Endothelial cell of umbilical vein (primary cell): ENCODE results near the gene CPVL. TPM values are rescaled to one million over a fixed set of nuclear protein-coding genes. Genes with fewer than 3 reads are reported as not detected.

Source experiments
- BruUV-seq: library from RNA; stranded (reverse); fragments of 400-500 nt; replicated peaks from 2 replicates; lab custom pipeline; 2021; lab: Mats Ljungman, UMichigan
- CTCF ChIA-PET: fragments of 300-600, 350-600 bp; sonication (Branson Sonifier 250); formaldehyde crosslinking; loops from one replicate; lab custom pipeline; 2021; ENCODE audit warnings: antibody characterized with exemption, inconsistent platforms; lab: Charles Lee
- POLR2A ChIA-PET: fragments of 300-600, 350-600 bp; sonication (Branson Sonifier 250); formaldehyde crosslinking; loops from one replicate; lab custom pipeline; 2021; ENCODE audit warnings: antibody characterized with exemption, inconsistent platforms; lab: Charles Lee
- DNase-seq: peaks from one replicate; pipeline ENCODE4 v3.0.0-alpha.2; 2011; ENCODE audit warnings: low read depth, low spot score
- FAIRE-seq: peaks from 2 replicates; lab custom pipeline; 2011; peaks lifted over from hg19 to GRCh38; lab: Jason Lieb, UNC
- H2AFZ ChIP-seq: 2 replicates; pipeline ENCODE4 v1.6.0; 2012; ENCODE audit warnings: low read depth, low read length, control low read depth, inconsistent platforms
- H3K27ac ChIP-seq: 2 replicates; pipeline ENCODE4 v1.5.1; 2011; ENCODE audit warnings: low read depth, mild to moderate bottlenecking, control low read depth, low read length, moderate library complexity; ENCODE audit not compliant: insufficient read depth
- H3K27me3 ChIP-seq, 2 experiments: 2 replicates each; pipeline versions ENCODE4 v1.6.0 to v1.6.1; 2011; ENCODE audit warnings: low read length in 2 of 2, mixed read lengths in 1 of 2; ENCODE audit not compliant: control insufficient read depth in 2 of 2, insufficient read depth in 2 of 2
- H3K36me3 ChIP-seq, 2 experiments: 2 replicates in 1 of 2; 3 replicates in 1 of 2; pipeline ENCODE4 v1.5.1; 2011; ENCODE audit warnings: low read length in 2 of 2, mild to moderate bottlenecking in 1 of 2, moderate library complexity in 1 of 2; ENCODE audit not compliant: control insufficient read depth in 2 of 2, insufficient read depth in 2 of 2; ENCODE audit errors: extremely low read depth in 1 of 2
- H3K4me1 ChIP-seq: 3 replicates; pipeline ENCODE4 v1.5.1; 2011; ENCODE audit warnings: mild to moderate bottlenecking, low read length; ENCODE audit not compliant: control insufficient read depth, insufficient read depth; ENCODE audit errors: extremely low read depth
- H3K4me2 ChIP-seq: 2 replicates; pipeline ENCODE4 v1.6.1; 2011; ENCODE audit warnings: low read length, control low read depth, mixed read lengths; ENCODE audit not compliant: insufficient read depth
- H3K4me3 ChIP-seq, 3 experiments: fragments of 200-600 bp in 1 of 3; sonication (generic), shearing (Covaris generic) in 1 of 3; replicated peaks in 1 of 3; 2 replicates each; pipeline ENCODE4 v1.5.1; 2011 to 2016; ENCODE audit warnings: control low read depth in 3 of 3, low read length in 3 of 3, mild to moderate bottlenecking in 2 of 3, inconsistent platforms in 1 of 3, low read depth in 1 of 3, moderate library complexity in 1 of 3; ENCODE audit not compliant: insufficient read depth in 1 of 3
- H3K79me2 ChIP-seq: 2 replicates; pipeline ENCODE4 v1.6.0; 2012; ENCODE audit warnings: low read length, inconsistent platforms; ENCODE audit not compliant: control insufficient read depth, insufficient read depth
- H3K9ac ChIP-seq: replicated peaks from 2 replicates; pipeline ENCODE3; 2011; ENCODE audit warnings: low read length, control low read depth; ENCODE audit not compliant: insufficient read depth; ENCODE audit errors: extremely low read depth
- H3K9me1 ChIP-seq: replicated peaks from 3 replicates; pipeline ENCODE4 v1.6.0; 2011; ENCODE audit warnings: mild to moderate bottlenecking, low read length; ENCODE audit not compliant: control insufficient read depth, insufficient read depth; ENCODE audit errors: extremely low read depth
- H3K9me3 ChIP-seq: replicated peaks from 2 replicates; pipeline ENCODE4 v1.5.1; 2012; ENCODE audit warnings: low read length, inconsistent platforms; ENCODE audit not compliant: control insufficient read depth, insufficient read depth
- H4K20me1 ChIP-seq: replicated peaks from 2 replicates; pipeline ENCODE3; 2011; ENCODE audit warnings: mild to moderate bottlenecking, low read length; ENCODE audit not compliant: control insufficient read depth, insufficient read depth; ENCODE audit errors: extremely low read depth
- EZH2 ChIP-seq: IDR thresholded peaks from 2 replicates; pipeline ENCODE4 v1.6.1; 2012; ENCODE audit warnings: borderline replicate concordance, low read depth, mild to moderate bottlenecking, moderate library complexity, low read length, inconsistent platforms; ENCODE audit not compliant: severe bottlenecking
- FOS ChIP-seq: IDR thresholded peaks from 2 replicates; pipeline ENCODE4 v1.6.1; 2011; ENCODE audit warnings: mild to moderate bottlenecking, low read length, moderate library complexity, borderline replicate concordance; ENCODE audit not compliant: insufficient read depth
- GATA2 ChIP-seq: IDR thresholded peaks from 2 replicates; pipeline ENCODE4 v1.7.0; 2011; ENCODE audit warnings: low read depth, mild to moderate bottlenecking, moderate library complexity, mixed read lengths, low read length; ENCODE audit not compliant: insufficient read length, insufficient read depth
- JUN ChIP-seq: IDR thresholded peaks from 2 replicates; pipeline ENCODE4 v1.6.1; 2011; ENCODE audit warnings: borderline replicate concordance, low read depth; ENCODE audit not compliant: insufficient read length, insufficient read depth
- MYC ChIP-seq: IDR thresholded peaks from one replicate; pipeline ENCODE4 v1.6.1; 2011; ENCODE audit warnings: mild to moderate bottlenecking, low read depth, low read length
- POLR2A ChIP-seq: IDR thresholded peaks from 2 replicates; pipeline ENCODE4 v1.6.1; 2012; ENCODE audit warnings: low read depth, mild to moderate bottlenecking, control low read depth, low read length
- POLR2AphosphoS5 ChIP-seq: IDR thresholded peaks from 2 replicates; pipeline ENCODE4 v1.6.1; 2012; ENCODE audit warnings: low read depth, mild to moderate bottlenecking, control low read depth, low read length, moderate library complexity; ENCODE audit not compliant: insufficient read depth
- dilution Hi-C: fragments of 300-500 bp; cut with MboI; formaldehyde crosslinking; loops from one replicate; pipeline ENCODE4 v1.15.0; 2019; ENCODE audit warnings: low sequenced_read_pairs; ENCODE audit not compliant: extremely low pct_ligation_motif_present
- intact Hi-C: fragments of 100-400 bp; cut with micrococcal nuclease; formaldehyde crosslinking; loops from one replicate; pipeline ENCODE4 v1.10.0; 2022
- polyA plus RNA-seq, 4 experiments: library from polyadenylated mRNA; depleted of rRNA in 3 of 4; stranded (reverse) in 3 of 4; unstranded in 1 of 4; fragments of >200 nt; gene quantifications; 2 replicates each; pipeline versions ENCODE4 v1.2.1 to v1.2.3, GENCODE V29; 2011 to 2012; ENCODE audit warnings: missing spikeins in 1 of 4
- total RNA-seq: library from RNA; stranded (reverse); gene quantifications from 2 replicates; pipeline ENCODE4 v1.2.3, GENCODE V29; 2021
- TF ChIP-seq, protein P1 (sequence below): IDR thresholded peaks from 2 replicates; pipeline ENCODE4 v1.6.1; 2011; ENCODE audit not compliant: insufficient read depth, insufficient read length
- TF ChIP-seq, protein P2 (sequence below), 2 donors: IDR thresholded peaks; 1 replicate in 1 of 2; 2 replicates in 1 of 2; pipeline ENCODE4 v1.5.1; 2011; ENCODE audit warnings: low read length in 2 of 2, mild to moderate bottlenecking in 2 of 2, moderate library complexity in 2 of 2, control low read depth in 1 of 2, inconsistent platforms in 1 of 2, low read depth in 1 of 2; ENCODE audit not compliant: insufficient read depth in 1 of 2; ENCODE audit errors: extremely low read depth in 1 of 2

Gene CPVL
- total and polyA plus RNA-seq, 2 donors (not counting 3 experiments of a cell fraction or from before 2014, with no cell fraction given): 0.14 TPM; not detected in 1

DNA sequence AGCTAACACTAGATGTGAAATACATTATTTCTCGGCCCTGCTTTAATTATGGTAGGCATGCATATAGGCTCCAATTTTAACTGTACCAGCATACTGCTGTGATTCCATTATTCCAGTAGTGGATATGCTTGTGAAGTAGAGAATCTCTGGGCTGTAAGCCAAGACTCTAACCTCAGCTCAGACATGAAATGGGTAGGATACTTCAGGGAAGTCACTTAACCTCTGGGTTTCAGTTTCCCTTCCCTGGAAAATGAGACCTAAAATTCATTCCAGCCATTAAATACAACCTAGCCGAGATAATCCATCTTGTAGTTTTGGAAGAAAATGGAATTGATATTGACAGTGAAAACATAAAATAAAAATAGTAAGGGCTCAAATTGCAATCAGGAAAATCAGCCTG, 128.6 kb downstream of the CPVL start:
- no TSS peak for BruUV-seq
- CTCF ChIA-PET: interaction anchor here (1.2 kb wide), 1 partner anchor 91 kb away, joined by 5 read pairs; no protein-coding TSS in a partner anchor
- Histone ChIP-seq H4K20me1 (no peaks in the 10 kb centered on the region), H3K9ac (no peak overlapping the region), H3K4me3 (no peak overlapping the region), H3K9me1 (no peaks in the 10 kb centered on the region), H2AFZ (no peak overlapping the region), H3K79me2 (no peaks in the 10 kb centered on the region), H3K9me3 (no peaks in the 10 kb centered on the region), H3K4me1 (no peaks in the 10 kb centered on the region), H3K27ac (no peak overlapping the region), H3K27me3 (no peaks in the 10 kb centered on the region), H3K36me3 (no peaks in the 10 kb centered on the region), H3K4me2 (no peak overlapping the region)
- intact Hi-C loops: no loop called here
- TF ChIP-seq, protein P1, sequence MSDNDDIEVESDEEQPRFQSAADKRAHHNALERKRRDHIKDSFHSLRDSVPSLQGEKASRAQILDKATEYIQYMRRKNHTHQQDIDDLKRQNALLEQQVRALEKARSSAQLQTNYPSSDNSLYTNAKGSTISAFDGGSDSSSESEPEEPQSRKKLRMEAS: no peak
- TF ChIP-seq EZH2: no peak
- no peak for TF ChIP-seq FOS
- TF ChIP-seq JUN: no peak
- no peak for TF ChIP-seq POLR2AphosphoS5
- no peak for TF ChIP-seq MYC
- no peak for TF ChIP-seq GATA2
- TF ChIP-seq POLR2A: no peak
- TF ChIP-seq, protein P2, sequence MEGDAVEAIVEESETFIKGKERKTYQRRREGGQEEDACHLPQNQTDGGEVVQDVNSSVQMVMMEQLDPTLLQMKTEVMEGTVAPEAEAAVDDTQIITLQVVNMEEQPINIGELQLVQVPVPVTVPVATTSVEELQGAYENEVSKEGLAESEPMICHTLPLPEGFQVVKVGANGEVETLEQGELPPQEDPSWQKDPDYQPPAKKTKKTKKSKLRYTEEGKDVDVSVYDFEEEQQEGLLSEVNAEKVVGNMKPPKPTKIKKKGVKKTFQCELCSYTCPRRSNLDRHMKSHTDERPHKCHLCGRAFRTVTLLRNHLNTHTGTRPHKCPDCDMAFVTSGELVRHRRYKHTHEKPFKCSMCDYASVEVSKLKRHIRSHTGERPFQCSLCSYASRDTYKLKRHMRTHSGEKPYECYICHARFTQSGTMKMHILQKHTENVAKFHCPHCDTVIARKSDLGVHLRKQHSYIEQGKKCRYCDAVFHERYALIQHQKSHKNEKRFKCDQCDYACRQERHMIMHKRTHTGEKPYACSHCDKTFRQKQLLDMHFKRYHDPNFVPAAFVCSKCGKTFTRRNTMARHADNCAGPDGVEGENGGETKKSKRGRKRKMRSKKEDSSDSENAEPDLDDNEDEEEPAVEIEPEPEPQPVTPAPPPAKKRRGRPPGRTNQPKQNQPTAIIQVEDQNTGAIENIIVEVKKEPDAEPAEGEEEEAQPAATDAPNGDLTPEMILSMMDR (IDR thresholded peaks at IDR 0.05; ENCODE audit: extremely low read depth in 1 of 2, insufficient read depth in 1 of 2, low read depth in 1 of 2, low read length in 2 of 2): no peak
- DNase-seq (no peak), FAIRE-seq (no peak)
- POLR2A ChIA-PET: no interaction called here
- dilution Hi-C loops: no loop called here
